ENCODE results near the gene MLPH.

MLPH gene

GRCh38 chr2:237529452-237530402, 42.7 kb downstream of the MLPH start:
- no peak for TF ChIP-seq CTCF (IDR thresholded peaks at IDR 0.05; ENCODE audit: insufficient read depth, missing control alignments)
- DNase-seq (ENCODE audit: insufficient read length, low spot score) (no peak), FAIRE-seq (no peak)

GRCh38 chr2:237530472-237531433, 43.7 kb downstream of the MLPH start:
- DNase-seq (ENCODE audit: insufficient read length, low spot score): no peak
- no peak for TF ChIP-seq CTCF (IDR thresholded peaks at IDR 0.05; ENCODE audit: insufficient read depth, missing control alignments)
- FAIRE-seq: no peak

GRCh38 chr2:237532160-237532559, 45.1 kb downstream of the MLPH start:
- no peak for DNase-seq (ENCODE audit: insufficient read length, low spot score)
- FAIRE-seq: no peak

GRCh38 chr2:237533668-237534161, 46.7 kb downstream of the MLPH start:
- TF ChIP-seq CTCF (IDR thresholded peaks at IDR 0.05; ENCODE audit: insufficient read depth, missing control alignments): no peak
- DNase-seq (ENCODE audit: insufficient read length, low spot score) (no peak), FAIRE-seq (no peak)

More at GRCh38 chr2:237532160-237532559, 45.1 kb downstream of the MLPH start:
- no peak for TF ChIP-seq CTCF (IDR thresholded peaks at IDR 0.05; ENCODE audit: insufficient read depth, missing control alignments)

GRCh38 chr2:237534380-237534779, 47.3 kb downstream of the MLPH start:
- TF ChIP-seq CTCF (IDR thresholded peaks at IDR 0.05; ENCODE audit: insufficient read depth, missing control alignments): no peak
- DNase-seq (ENCODE audit: insufficient read length, low spot score): no peak
- no peak for FAIRE-seq

GRCh38 chr2:237535385-237536082, 48.5 kb downstream of the MLPH start:
- DNase-seq (ENCODE audit: insufficient read length, low spot score): no peak
- no peak for FAIRE-seq
- TF ChIP-seq CTCF (IDR thresholded peaks at IDR 0.05; ENCODE audit: insufficient read depth, missing control alignments): no peak

Measured in D721Med (cell line).